Uterus (tissue), 4 donors: ENCODE measurements around the gene GPR78. TPM values are rescaled to one million over a fixed set of nuclear protein-coding genes. Genes with fewer than 3 reads are reported as not detected.

Experiments
- DNase-seq, 2 donors: peaks; one replicate each; pipeline ENCODE4 v3.0.0-alpha.2; 2019 to 2020
- H3K27ac ChIP-seq, 2 donors: fragments of 200-600 bp; sonication (generic); 1 replicate in 1 of 2; 2 replicates in 1 of 2; pipeline ENCODE4 v1.5.1; 2016 to 2018
- H3K27me3 ChIP-seq, 2 donors: fragments of 200-600 bp; sonication (generic); one replicate each; pipeline ENCODE4 v1.5.1; 2018 to 2019; ENCODE audit warnings: control low read depth in 1 of 2
- H3K36me3 ChIP-seq, 2 donors: fragments of 200-600 bp; sonication (generic); one replicate each; pipeline ENCODE4 v1.5.1; 2019; ENCODE audit warnings: control low read depth in 1 of 2
- H3K4me1 ChIP-seq, 2 donors: fragments of 200-600 bp; sonication (generic); one replicate each; pipeline ENCODE4 v1.5.1; 2018 to 2019; ENCODE audit warnings: control low read depth in 1 of 2
- H3K4me3 ChIP-seq, 2 donors: fragments of 200-600 bp; sonication (generic); 1 replicate in 1 of 2; 2 replicates in 1 of 2; pipeline ENCODE4 v1.5.1; 2018 to 2019; ENCODE audit warnings: mild to moderate bottlenecking in 1 of 2
- H3K9me3 ChIP-seq, 2 donors: fragments of 200-600 bp; sonication (generic); one replicate each; pipeline ENCODE4 v1.5.1; 2019; ENCODE audit warnings: control low read depth in 1 of 2
- CTCF ChIP-seq, 4 experiments: fragments of 200-600 bp in 2 of 4; fragments of 450-650 bp in 2 of 4; sonication (generic) in 2 of 4; IDR thresholded peaks; one replicate each; pipeline ENCODE4 v1.5.1; 2016 to 2019; ENCODE audit warnings: antibody characterized with exemption in 4 of 4, mild to moderate bottlenecking in 2 of 4, moderate library complexity in 1 of 4
- POLR2A ChIP-seq, 2 donors: fragments of 450-650 bp; IDR thresholded peaks; one replicate each; pipeline ENCODE4 v1.6.1; 2016; ENCODE audit warnings: antibody characterized with exemption in 2 of 2, mild to moderate bottlenecking in 1 of 2, moderate library complexity in 1 of 2
- intact Hi-C: fragments of 100-400 bp; cut with DNase I; formaldehyde crosslinking; loops from one replicate; pipeline ENCODE4 v1.15.1; 2023; ENCODE audit warnings: low total_unique reads
- total RNA-seq, 4 donors: library from RNA; depleted of rRNA in 3 of 4; stranded (reverse); fragments of >200 nt in 3 of 4; gene quantifications; one replicate each; pipeline versions ENCODE4 v1.1.0 to v1.2.4, GENCODE V29; 2014 to 2023
- donor health status: DM: yes; HTN: yes; CAD: no.

The GPR78 gene
- total RNA-seq, 4 donors from 2014 or later: 0.43 to 2.1 TPM; not detected in 2

- H3K9me3 ChIP-seq: no peaks in the 10 kb centered on the region
- TF ChIP-seq CTCF (IDR thresholded peaks at IDR 0.05) (no peak), POLR2A (IDR thresholded peaks at IDR 0.05) (no peak)
- H3K27ac ChIP-seq: no peak overlapping the region
- H3K4me1 ChIP-seq: peaks cover 0 to 11% of the 10 kb centered on the region in 2 donors
- intact Hi-C loops: no loop called here
- no peaks in the 10 kb centered on the region for H3K36me3 ChIP-seq
- no peak for DNase-seq
- H3K27me3 ChIP-seq: no peaks in the 10 kb centered on the region
- no peak overlapping the region for H3K4me3 ChIP-seq
Measured at GRCh38 chr4:8589336-8589735, 9.1 kb downstream of the GPR78 start.

- Histone ChIP-seq H3K27ac (no peak overlapping the region), H3K27me3 (no peaks in the 10 kb centered on the region), H3K9me3 (no peaks in the 10 kb centered on the region), H3K4me3 (no peak overlapping the region), H3K4me1 (peaks cover 0 to 11% of the 10 kb centered on the region in 2 donors), H3K36me3 (no peaks in the 10 kb centered on the region)
- no peak for DNase-seq
- intact Hi-C loops: loop anchor here (10.0 kb wide), 1 partner anchor 125 kb away; no protein-coding TSS in a partner anchor
- TF ChIP-seq POLR2A (IDR thresholded peaks at IDR 0.05) (no peak), CTCF (IDR thresholded peaks at IDR 0.05) (no peak)
Measured at GRCh38 chr4:8589823-8590545, 9.8 kb downstream of the GPR78 start.

- H3K4me3 ChIP-seq: no peak overlapping the region
- peaks cover 0 to 11% of the 10 kb centered on the region in 2 donors for H3K4me1 ChIP-seq
- H3K36me3 ChIP-seq: no peaks in the 10 kb centered on the region
- DNase-seq: no peak
- H3K9me3 ChIP-seq: no peaks in the 10 kb centered on the region
- intact Hi-C loops: loop anchor here (10.0 kb wide), 1 partner anchor 126 kb away; no protein-coding TSS in a partner anchor
- no peak overlapping the region for H3K27ac ChIP-seq
- no peak for TF ChIP-seq POLR2A (IDR thresholded peaks at IDR 0.05)
- TF ChIP-seq CTCF (IDR thresholded peaks at IDR 0.05): no peak
- no peaks in the 10 kb centered on the region for H3K27me3 ChIP-seq
Measured at GRCh38 chr4:8590546-8590880, 10.3 kb downstream of the GPR78 start.

GRCh38 chr4:8591114-8591513, 10.9 kb downstream of the GPR78 start:
- Histone ChIP-seq H3K9me3 (no peaks in the 10 kb centered on the region), H3K4me3 (no peak overlapping the region), H3K36me3 (no peaks in the 10 kb centered on the region), H3K4me1 (peaks cover 0 to 11% of the 10 kb centered on the region in 2 donors), H3K27me3 (no peaks in the 10 kb centered on the region), H3K27ac (no peak overlapping the region)
- intact Hi-C loops: loop anchor here (10.0 kb wide), 1 partner anchor 126 kb away; no protein-coding TSS in a partner anchor
- TF ChIP-seq CTCF (IDR thresholded peaks at IDR 0.05) (no peak), POLR2A (IDR thresholded peaks at IDR 0.05) (no peak)
- DNase-seq: no peak

GRCh38 chr4:8591626-8592365, 11.6 kb downstream of the GPR78 start:
- Histone ChIP-seq H3K27ac (no peak overlapping the region), H3K36me3 (no peaks in the 10 kb centered on the region), H3K27me3 (no peaks in the 10 kb centered on the region), H3K9me3 (no peaks in the 10 kb centered on the region), H3K4me1 (peaks cover 0 to 11% of the 10 kb centered on the region in 2 donors), H3K4me3 (no peak overlapping the region)
- no peak for TF ChIP-seq CTCF (IDR thresholded peaks at IDR 0.05)
- no peak for TF ChIP-seq POLR2A (IDR thresholded peaks at IDR 0.05)
- no peak for DNase-seq
- intact Hi-C loops: loop anchor here (10.0 kb wide), 1 partner anchor 127 kb away; no protein-coding TSS in a partner anchor
